Activated gamma-delta T cell treated with Interleukin-2 at 50 U/mL for 16 hours (primary cell): ENCODE data around the gene TTC33.

Experiments used
- DNase-seq: peaks from one replicate; pipeline ENCODE4 v3.0.0-alpha.2; 2020

Gene TTC33

GRCh38 chr5:40503439-40503838, 252.3 kb downstream of the TTC33 start:
- DNase-seq, result no peak

- DNase-seq, result no peak
These were observed 253.0 kb downstream of the TTC33 start for GRCh38 chr5:40502736-40503135.

- no peak for DNase-seq
These were observed 253.9 kb downstream of the TTC33 start for GRCh38 chr5:40501711-40502444.

GRCh38 chr5:40499518-40500273, 256.1 kb downstream of the TTC33 start:
- no peak for DNase-seq

GRCh38 chr5:40499007-40499406, 256.8 kb downstream of the TTC33 start:
- no peak for DNase-seq

- no peak for DNase-seq
These were observed 258.2 kb downstream of the TTC33 start for GRCh38 chr5:40497573-40497972.

- DNase-seq, result no peak
These were observed 260.5 kb downstream of the TTC33 start for GRCh38 chr5:40495237-40495635.

GRCh38 chr5:40494631-40495236, 261.0 kb downstream of the TTC33 start:
- no peak for DNase-seq

GRCh38 chr5:40492056-40492455, 263.7 kb downstream of the TTC33 start:
- no peak for DNase-seq

- no peak for DNase-seq
These were observed 264.1 kb downstream of the TTC33 start for GRCh38 chr5:40491644-40492043.

GRCh38 chr5:40490464-40491111, 265.2 kb downstream of the TTC33 start:
- no peak for DNase-seq

- DNase-seq, result no peak
These were observed 266.3 kb downstream of the TTC33 start for GRCh38 chr5:40489421-40489820.

- DNase-seq, result peak; percentile 10
These were observed 269.1 kb downstream of the TTC33 start for GRCh38 chr5:40486437-40487275.

- DNase-seq, result no peak
These were observed 270.5 kb downstream of the TTC33 start for GRCh38 chr5:40485021-40485998.

- DNase-seq, result no peak
These were observed 271.3 kb downstream of the TTC33 start for GRCh38 chr5:40484495-40484894.

- DNase-seq, result no peak
These were observed 272.4 kb downstream of the TTC33 start for GRCh38 chr5:40483316-40483715.

- DNase-seq, result no peak
These were observed 274.5 kb downstream of the TTC33 start for GRCh38 chr5:40481241-40481640.

- DNase-seq, result peak; percentile 16
These were observed 275.4 kb downstream of the TTC33 start for GRCh38 chr5:40480392-40480791.

- DNase-seq, result no peak
These were observed 275.8 kb downstream of the TTC33 start for GRCh38 chr5:40479939-40480338.

- DNase-seq, result no peak
These were observed 277.0 kb downstream of the TTC33 start for GRCh38 chr5:40478766-40479165.

GRCh38 chr5:40477856-40478546, 277.8 kb downstream of the TTC33 start:
- no peak for DNase-seq
